ENCODE data around the gene BTBD9.

Gene BTBD9

DNA sequence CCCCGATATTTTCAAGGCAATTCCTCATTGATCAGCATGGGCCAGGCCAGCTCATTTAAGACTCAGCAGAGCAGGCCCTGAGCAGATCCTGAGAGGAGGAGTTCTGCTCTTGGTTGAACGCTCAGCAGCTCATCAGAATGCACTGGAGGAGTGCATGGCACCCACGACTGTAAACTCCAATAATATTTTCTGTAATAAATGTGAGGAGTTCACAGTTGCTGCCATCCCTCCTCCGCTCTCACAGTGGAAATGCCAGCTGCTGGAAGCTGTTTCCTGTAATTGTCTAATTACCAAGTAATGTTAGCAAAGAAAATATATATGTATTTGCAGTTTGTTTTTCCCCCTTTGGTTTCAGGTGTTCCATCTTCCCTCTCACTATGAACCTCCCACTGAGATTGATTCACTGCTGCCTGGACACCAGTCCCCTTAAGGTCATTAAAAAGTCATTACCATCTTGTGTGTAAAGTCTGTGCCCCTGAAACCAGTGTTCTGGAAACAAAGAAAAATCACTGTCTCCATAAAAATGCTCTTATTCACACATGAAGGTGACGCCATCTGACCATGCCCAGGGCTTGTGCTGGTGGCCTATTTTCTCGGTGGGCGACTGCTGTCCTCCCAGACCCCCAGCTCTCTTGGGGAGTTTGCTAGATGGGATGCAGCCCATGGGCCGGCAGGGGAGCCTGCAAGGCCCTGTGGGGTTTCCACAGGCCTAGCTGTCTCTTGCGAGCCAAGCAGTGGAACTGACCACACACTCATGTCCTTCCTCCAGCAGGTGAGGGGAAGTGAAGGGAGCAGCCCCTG lies 446.0 kb downstream of the BTBD9 start:
- TF ChIP-seq, protein P1, sequence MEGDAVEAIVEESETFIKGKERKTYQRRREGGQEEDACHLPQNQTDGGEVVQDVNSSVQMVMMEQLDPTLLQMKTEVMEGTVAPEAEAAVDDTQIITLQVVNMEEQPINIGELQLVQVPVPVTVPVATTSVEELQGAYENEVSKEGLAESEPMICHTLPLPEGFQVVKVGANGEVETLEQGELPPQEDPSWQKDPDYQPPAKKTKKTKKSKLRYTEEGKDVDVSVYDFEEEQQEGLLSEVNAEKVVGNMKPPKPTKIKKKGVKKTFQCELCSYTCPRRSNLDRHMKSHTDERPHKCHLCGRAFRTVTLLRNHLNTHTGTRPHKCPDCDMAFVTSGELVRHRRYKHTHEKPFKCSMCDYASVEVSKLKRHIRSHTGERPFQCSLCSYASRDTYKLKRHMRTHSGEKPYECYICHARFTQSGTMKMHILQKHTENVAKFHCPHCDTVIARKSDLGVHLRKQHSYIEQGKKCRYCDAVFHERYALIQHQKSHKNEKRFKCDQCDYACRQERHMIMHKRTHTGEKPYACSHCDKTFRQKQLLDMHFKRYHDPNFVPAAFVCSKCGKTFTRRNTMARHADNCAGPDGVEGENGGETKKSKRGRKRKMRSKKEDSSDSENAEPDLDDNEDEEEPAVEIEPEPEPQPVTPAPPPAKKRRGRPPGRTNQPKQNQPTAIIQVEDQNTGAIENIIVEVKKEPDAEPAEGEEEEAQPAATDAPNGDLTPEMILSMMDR (IDR thresholded peaks at IDR 0.05; ENCODE audit: borderline replicate concordance, extremely low read depth, low read length, poor library complexity, severe bottlenecking), result no peak
- TF ChIP-seq EZH2 (IDR thresholded peaks at IDR 0.05; ENCODE audit: borderline replicate concordance, low read depth, low read length, severe bottlenecking), result no peak

GRCh38 chr6:38193051-38193450 lies 446.7 kb downstream of the BTBD9 start:
- H3K4me3 ChIP-seq (ENCODE audit: low read depth in 1 of 2, low read length in 2 of 2), result no peak overlapping the region
- TF ChIP-seq EZH2 (IDR thresholded peaks at IDR 0.05; ENCODE audit: borderline replicate concordance, low read depth, low read length, severe bottlenecking), result no peak
- TF ChIP-seq, protein P1 (IDR thresholded peaks at IDR 0.05; ENCODE audit: borderline replicate concordance, extremely low read depth, low read length, poor library complexity, severe bottlenecking), result no peak
- no peak overlapping the region for H3K27ac ChIP-seq (ENCODE audit: low read length)
- H3K79me2 ChIP-seq (ENCODE audit: insufficient read depth, low read length), result no peaks in the 10 kb centered on the region
- no peaks in the 10 kb centered on the region for H3K4me1 ChIP-seq (ENCODE audit: insufficient read depth, low read length)
- H4K20me1 ChIP-seq (ENCODE audit: insufficient read depth, low read length), result no peaks in the 10 kb centered on the region
- ATAC-seq (ENCODE audit: insufficient read depth, low read depth), result no peak
- no peak overlapping the region for H3K9ac ChIP-seq (ENCODE audit: low read depth, low read length)
- no peaks in the 10 kb centered on the region for H3K27me3 ChIP-seq (ENCODE audit: insufficient read depth, low read length, poor library complexity)
- H3K9me3 ChIP-seq (ENCODE audit: insufficient read depth, low read length, severe bottlenecking), result no peaks in the 10 kb centered on the region
- DNase-seq, result no peak
- H3K4me2 ChIP-seq (ENCODE audit: insufficient read depth, low read length), result no peak overlapping the region
- no peak overlapping the region for H2AFZ ChIP-seq (ENCODE audit: low read depth, low read length)
- no peaks in the 10 kb centered on the region for H3K36me3 ChIP-seq (ENCODE audit: insufficient read depth, low read length)

More for the DNA sequence above, 446.0 kb downstream of the BTBD9 start:
- Histone ChIP-seq H3K36me3 (ENCODE audit: insufficient read depth, low read length) (no peaks in the 10 kb centered on the region), H2AFZ (ENCODE audit: low read depth, low read length) (no peak overlapping the region), H3K9me3 (ENCODE audit: insufficient read depth, low read length, severe bottlenecking) (no peaks in the 10 kb centered on the region), H3K4me2 (ENCODE audit: insufficient read depth, low read length) (no peak overlapping the region), H3K9ac (ENCODE audit: low read depth, low read length) (no peak overlapping the region), H3K27ac (ENCODE audit: low read length) (no peak overlapping the region), H3K79me2 (ENCODE audit: insufficient read depth, low read length) (no peaks in the 10 kb centered on the region), H4K20me1 (ENCODE audit: insufficient read depth, low read length) (no peaks in the 10 kb centered on the region), H3K4me3 (ENCODE audit: low read depth in 1 of 2, low read length in 2 of 2) (no peak overlapping the region), H3K4me1 (ENCODE audit: insufficient read depth, low read length) (no peaks in the 10 kb centered on the region), H3K27me3 (ENCODE audit: insufficient read depth, low read length, poor library complexity) (no peaks in the 10 kb centered on the region)
- ATAC-seq (ENCODE audit: insufficient read depth, low read depth) (no peak), DNase-seq (no peak)

GRCh38 chr6:38192487-38192886 lies 447.2 kb downstream of the BTBD9 start:
- no peak for DNase-seq
- no peak overlapping the region for H3K27ac ChIP-seq (ENCODE audit: low read length)
- no peaks in the 10 kb centered on the region for H3K4me1 ChIP-seq (ENCODE audit: insufficient read depth, low read length)
- no peak overlapping the region for H3K4me2 ChIP-seq (ENCODE audit: insufficient read depth, low read length)
- H2AFZ ChIP-seq (ENCODE audit: low read depth, low read length), result no peak overlapping the region
- H3K27me3 ChIP-seq (ENCODE audit: insufficient read depth, low read length, poor library complexity), result no peaks in the 10 kb centered on the region
- H3K9ac ChIP-seq (ENCODE audit: low read depth, low read length), result no peak overlapping the region
- no peaks in the 10 kb centered on the region for H4K20me1 ChIP-seq (ENCODE audit: insufficient read depth, low read length)
- no peak for TF ChIP-seq EZH2 (IDR thresholded peaks at IDR 0.05; ENCODE audit: borderline replicate concordance, low read depth, low read length, severe bottlenecking)
- TF ChIP-seq, protein P1 (IDR thresholded peaks at IDR 0.05; ENCODE audit: borderline replicate concordance, extremely low read depth, low read length, poor library complexity, severe bottlenecking), result no peak
- no peaks in the 10 kb centered on the region for H3K36me3 ChIP-seq (ENCODE audit: insufficient read depth, low read length)
- H3K4me3 ChIP-seq (ENCODE audit: low read depth in 1 of 2, low read length in 2 of 2), result no peak overlapping the region
- no peak for ATAC-seq (ENCODE audit: insufficient read depth, low read depth)
- no peaks in the 10 kb centered on the region for H3K79me2 ChIP-seq (ENCODE audit: insufficient read depth, low read length)
- H3K9me3 ChIP-seq (ENCODE audit: insufficient read depth, low read length, severe bottlenecking), result no peaks in the 10 kb centered on the region

Data from DND-41 (cell line).